Measurements from ENCODE around the gene SAPCD1.

Gene SAPCD1

DNA sequence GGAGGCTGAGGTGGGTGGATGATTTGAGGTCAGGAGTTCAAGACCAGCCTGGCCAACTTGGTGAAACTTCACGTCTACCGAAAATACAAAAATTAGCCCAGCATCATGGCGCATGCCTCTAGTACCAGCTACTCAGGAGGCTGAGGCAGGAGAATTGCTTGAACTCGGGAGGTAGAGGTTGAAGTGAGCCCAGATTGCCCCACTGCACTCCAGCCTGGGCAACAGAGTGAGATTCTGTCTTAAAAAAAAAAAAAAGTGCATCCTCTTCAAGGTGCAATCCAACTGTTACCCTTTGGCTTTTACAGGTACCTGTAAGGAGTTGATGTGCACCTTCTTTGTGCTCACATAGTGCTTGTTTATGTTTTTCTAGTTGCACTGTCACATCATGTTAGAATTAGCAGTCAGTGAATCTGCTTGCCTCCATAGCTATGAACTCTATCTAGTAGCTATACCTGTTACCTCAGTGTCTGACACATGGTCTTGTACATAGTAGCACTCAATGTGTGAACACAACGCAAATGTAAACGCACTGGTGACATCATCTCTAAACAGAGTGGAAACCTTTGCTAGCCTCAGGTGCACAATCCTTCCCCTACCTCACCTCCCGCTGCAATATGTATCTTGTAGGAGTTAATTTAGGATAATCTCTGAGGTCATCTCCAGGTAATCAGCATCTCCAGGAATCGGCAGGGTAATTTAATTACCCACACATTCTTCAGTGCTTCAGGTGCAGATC, 13.0 kb upstream of the SAPCD1 start:
- no peak for DNase-seq (ENCODE audit: extremely low read depth in 1 of 2, low read depth in 1 of 2)

DNA sequence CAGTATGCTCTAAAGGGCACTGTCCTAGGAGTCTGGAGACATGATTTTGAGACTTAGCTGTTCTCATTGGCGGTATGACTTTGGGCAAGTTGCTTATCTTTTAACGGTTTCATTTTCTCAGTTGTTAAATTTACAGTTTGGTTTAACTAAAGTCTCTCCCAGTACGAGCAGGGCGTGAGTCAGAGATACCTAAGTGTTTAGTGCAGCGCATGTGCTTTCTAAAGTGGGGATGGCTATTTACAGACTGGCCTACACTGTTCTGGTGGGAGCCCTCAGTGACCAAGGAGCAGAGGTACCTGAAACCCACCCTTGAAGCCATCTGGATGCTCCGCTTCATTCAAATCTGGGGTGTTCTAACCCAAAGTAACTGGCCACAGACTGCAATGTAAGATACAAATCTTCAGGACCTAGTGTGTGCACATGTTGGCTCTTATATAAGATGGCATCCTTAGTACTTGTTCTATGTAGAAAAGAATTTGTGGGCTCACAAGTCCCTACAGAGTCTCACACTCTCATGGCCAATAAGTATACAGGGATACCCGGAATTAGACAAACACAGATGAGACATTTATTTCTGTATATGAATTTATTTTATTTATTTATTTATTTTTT, 11.9 kb upstream of the SAPCD1 start:
- no peak for DNase-seq (ENCODE audit: extremely low read depth in 1 of 2, low read depth in 1 of 2)

DNA sequence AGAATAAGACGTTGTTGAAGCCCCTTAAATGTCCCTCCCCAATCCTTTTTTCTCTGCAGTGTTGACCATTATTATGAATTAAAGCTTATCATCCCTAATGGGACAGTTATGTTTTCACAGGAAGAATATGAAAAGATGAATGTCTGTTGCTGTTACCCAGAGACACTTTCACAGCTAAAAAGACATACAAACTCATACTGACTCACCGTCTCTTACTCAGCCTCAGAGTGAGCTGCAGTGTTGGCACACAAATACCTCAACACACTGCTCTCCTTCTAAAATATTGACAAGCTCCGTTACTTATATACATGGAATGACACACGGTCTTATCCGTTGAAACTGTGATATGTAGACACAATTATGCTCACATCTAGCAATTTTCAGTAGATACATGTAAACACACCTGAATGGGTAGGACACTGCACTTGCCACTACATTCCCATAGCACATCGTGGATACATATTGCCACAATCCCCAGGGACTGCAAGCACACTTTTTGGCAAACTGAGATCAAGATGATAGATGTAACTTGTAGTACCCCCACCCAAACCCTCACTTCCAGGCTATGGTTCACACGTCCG, 9.6 kb upstream of the SAPCD1 start:
- no peak for DNase-seq (ENCODE audit: extremely low read depth in 1 of 2, low read depth in 1 of 2)

DNA sequence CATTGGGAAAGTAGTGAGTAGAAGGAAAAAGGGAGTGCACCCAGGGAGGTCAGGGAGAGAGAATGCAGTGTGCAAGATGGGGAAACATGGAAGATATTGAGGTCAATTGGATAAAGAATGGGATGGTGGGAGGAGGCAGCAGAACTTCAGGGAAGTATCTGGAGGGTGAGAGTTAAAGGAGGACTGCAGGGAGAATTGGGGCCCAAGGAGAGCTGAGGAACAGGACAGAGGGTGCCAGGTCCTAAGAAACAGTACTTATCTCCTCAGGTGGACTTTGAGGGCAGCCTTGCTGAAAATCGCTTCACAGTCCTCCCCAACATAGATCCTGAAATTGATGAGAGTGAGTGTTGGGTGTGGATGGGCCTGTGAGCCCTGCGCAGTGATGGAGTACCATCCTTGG, 4.2 kb upstream of the SAPCD1 start:
- no peak for DNase-seq (ENCODE audit: extremely low read depth in 1 of 2, low read depth in 1 of 2)

DNA sequence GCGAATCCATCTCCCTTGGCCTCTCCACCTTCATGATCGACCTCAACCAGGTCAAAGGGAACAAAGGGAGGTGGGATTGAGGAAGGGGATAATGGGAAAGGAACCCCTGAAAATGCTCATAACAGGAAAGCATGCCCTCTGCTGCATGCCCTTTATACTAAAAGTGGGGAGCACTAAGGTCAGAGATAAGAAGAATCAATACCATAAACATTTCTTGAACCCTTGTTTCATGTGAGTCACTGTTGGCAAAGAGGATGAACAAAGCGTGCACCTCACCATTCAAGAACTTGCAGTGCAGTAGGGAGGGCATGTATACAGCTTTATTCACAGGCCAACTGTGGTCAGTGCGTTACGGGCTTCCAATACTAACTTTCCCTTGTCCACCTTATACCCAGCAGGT, 1.7 kb upstream of the SAPCD1 start:
- no peak for DNase-seq (ENCODE audit: extremely low read depth in 1 of 2, low read depth in 1 of 2)

DNA sequence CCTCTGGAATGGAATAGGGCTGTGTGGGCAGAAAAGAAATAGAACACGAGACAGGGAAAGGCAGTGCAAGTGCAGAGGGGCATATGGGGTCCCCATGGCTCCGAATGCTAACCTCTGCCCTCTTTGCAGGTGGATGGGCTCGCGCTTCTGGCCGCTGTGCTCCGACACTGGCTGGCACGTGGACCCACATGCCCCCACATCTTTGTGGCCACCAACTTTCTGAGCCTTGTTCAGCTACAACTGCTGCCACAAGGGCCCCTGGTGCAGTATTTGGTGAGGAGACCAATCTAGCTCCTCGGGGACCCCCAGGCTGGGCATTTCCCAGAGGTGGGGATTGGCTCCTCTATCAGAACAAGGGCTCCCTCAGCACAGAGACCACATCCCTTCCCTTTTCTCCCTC, 1.1 kb upstream of the SAPCD1 start:
- DNase-seq (ENCODE audit: extremely low read depth in 1 of 2, low read depth in 1 of 2): no peak

DNA sequence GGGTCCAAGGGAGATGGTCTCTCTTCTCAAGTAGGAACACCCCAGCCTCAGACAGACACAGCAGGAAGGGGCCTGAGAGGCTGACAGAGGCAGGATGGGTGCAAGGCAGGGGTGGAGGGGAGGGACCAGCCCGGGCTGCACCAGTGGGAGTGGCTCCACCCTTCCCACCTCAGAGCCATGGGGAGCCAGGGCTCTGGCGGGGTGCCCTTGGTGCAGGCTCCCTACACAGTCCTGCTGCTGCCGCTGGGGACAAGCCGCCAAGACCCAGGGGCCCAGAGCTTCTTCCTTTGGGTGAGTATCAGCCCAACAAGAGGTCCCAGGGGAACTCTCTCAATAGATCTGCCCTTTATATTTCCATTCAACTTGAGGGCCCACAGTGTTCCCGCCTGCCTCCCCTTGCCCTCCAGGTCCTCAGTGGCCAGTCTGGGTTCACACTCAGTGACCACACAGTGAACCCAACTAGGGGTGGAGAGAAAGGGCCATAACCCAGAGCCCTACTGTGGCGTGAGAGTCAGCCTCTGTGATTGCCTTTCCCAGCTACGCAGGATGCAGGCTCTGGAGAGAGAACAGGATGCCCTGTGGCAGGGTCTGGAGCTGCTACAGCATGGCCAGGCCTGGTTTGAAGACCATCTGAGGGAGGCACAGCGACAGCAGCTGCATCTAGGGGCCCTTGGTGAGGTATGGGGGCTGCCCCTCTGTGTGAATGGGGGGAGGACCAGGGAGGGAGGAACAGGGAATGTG, 592 bp downstream of the SAPCD1 start:
- DNase-seq (ENCODE audit: extremely low read depth in 1 of 2, low read depth in 1 of 2): no peak

DNA sequence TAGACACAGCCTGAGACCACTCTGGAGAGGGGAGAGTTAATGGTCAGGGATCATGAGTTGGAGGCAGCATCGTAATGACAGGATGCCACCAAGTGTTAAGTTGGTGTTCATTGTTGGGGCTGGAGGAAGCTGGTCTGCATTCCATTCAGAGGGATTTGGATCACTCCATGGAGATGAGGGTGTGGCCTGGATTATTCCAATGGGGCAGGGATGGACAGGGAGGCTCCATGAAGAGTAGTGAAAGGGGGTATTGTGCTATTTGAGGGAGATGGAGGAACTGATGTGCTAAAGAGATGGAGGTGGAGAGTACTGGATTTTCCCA, 1.1 kb downstream of the SAPCD1 start:
- no peak for DNase-seq (ENCODE audit: extremely low read depth in 1 of 2, low read depth in 1 of 2)

DNA sequence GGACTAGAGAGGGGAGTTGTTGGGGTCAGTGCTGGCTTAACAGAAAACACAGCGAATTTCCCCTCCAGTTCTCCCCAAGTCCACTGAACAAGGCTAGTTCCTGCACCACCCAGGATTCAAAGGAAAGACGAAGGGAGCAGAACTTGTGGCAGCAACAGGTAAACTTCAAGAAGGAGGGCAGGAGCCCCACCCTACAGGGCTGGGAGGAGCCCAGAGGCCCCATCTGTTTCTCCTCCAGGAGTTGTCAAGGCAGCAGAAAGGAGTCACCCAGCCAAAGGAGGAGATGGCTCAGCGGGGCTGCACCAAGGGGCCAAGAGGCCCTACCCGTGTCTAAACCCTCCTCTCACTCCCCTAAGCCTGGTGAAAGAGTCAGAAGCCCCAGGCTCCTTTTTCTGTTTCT, 1.7 kb downstream of the SAPCD1 start:
- DNase-seq (ENCODE audit: extremely low read depth in 1 of 2, low read depth in 1 of 2): no peak

DNA sequence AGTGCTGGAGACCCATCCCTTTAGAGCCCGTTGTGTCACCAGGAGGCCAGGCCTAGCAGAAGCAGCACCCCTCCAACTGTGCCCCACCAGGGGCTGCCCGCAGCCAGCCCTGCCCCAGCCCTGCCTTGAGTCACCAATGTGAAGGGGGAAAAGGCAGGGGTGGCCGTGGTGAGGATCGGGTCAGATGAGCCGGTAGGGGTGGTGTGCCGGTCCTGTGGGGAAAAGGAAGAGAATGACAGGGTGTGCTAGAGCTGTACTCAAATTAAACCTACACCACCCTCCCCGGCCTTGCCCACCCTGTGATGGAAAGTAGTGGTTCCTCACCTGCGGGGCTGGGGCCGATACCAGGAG, 3.1 kb downstream of the SAPCD1 start:
- DNase-seq (ENCODE audit: extremely low read depth in 1 of 2, low read depth in 1 of 2): no peak

DNA sequence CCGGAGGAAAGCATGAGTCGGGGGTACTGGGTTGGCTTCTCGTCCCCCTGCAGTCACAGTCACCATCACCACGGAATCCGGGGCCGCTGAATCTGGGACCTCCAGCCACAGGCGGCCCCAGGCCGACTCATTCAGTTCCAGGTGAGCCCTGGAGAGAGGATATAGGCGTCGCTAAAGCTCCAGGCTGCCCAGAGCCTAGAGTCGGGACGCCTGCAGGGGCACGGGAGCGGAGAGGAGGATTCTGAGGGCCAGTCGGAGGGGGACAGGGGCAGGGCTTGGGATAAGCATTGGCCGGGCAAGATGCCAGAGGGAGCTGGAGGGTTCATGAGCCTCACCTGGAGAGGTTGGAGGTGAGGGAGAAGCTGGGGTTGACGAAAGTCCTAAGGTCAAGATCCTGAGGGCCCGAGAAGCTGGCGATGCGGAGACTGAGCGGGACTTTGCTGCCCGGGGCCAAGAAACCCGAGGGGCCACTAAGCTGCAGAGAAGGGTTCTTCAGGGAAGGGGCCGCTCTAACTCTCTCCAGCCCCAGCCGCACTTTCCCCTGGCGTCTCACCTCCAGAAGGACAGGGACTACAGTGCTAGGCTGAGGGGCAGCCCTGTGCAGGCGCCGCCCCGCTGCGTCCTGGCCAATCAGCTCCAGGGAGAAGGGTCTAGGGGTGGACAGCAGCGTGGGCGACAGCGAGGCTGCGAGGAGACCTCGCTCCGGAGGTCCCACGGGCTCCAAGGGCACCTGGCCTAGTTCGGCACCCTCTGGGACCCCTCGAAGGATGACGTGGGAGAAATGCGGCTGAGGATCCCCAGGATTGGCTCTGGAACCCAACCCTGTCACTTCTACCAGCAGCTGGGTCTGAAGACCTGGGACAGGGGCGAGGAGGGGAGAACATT, 3.7 kb downstream of the SAPCD1 start:
- DNase-seq (ENCODE audit: extremely low read depth in 1 of 2, low read depth in 1 of 2): no peak

DNA sequence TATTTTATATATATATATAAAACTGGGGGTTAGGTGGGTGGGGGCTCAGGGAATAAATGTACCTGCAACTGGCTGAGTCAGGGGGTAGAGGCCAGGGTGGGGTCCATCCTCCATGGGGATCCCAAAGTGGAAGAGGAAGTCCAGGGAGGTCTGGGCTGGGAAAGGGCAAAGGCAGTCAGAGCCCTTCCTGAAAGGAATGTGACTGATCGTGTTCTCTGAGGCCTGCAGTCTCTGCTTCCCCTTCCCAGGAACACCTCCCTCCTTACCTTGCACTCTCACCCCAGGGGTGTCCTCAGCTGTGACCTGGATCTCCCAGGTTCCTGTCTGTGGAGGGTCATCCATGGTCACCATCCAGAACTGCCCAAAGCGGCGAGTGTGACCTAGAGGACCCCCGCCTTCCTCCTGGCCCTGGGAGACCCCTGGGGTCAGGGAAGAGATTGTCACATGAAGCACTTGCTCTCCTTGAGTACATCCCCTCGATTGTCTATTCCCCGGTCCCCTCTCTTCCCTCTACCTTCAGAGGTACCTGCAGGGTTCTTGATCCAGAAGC, 4.7 kb downstream of the SAPCD1 start:
- no peak for DNase-seq (ENCODE audit: extremely low read depth in 1 of 2, low read depth in 1 of 2)

DNA sequence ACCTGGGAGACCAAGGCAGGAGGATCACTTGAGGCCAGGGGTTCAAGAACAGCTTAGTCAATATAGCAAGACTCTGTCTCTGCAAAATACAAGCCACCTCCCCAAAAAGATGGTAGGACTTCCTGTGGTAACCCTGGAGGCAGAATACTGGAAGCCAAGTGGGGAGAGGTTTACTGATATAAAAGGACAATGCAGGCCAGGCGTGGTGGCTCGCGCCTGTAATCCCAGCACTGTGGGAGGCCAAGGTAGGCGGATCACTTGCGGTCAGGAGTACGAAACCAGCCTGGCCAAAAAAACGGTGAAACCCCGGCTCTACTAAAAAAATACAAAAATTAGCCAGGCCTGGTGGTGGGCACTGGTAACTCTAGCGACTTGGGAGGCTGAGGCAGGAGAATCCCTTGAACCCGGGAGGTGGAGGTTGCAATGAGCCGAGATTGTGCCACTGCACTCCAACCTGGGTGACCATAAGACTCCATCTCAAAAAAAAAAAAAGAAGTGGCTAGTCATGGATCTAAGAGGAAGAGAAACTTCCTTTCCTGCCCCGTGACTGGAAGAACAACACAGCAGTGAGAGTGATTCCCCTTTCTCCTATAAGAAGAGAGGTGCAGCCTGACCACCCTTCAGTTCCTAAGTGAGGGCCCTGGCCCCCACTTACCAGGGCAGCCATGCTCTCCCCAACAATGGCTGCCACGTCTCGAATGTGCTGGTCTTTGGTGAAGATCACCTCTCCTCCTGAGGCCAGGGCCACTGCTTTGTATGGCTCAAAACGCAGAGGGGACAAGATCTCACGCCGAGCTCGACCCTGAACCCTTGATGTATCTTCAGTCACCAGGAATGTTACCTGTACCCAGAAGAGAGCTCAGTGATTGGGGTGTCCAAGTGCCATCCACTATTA, 6.2 kb downstream of the SAPCD1 start:
- DNase-seq (ENCODE audit: extremely low read depth in 1 of 2, low read depth in 1 of 2): no peak

DNA sequence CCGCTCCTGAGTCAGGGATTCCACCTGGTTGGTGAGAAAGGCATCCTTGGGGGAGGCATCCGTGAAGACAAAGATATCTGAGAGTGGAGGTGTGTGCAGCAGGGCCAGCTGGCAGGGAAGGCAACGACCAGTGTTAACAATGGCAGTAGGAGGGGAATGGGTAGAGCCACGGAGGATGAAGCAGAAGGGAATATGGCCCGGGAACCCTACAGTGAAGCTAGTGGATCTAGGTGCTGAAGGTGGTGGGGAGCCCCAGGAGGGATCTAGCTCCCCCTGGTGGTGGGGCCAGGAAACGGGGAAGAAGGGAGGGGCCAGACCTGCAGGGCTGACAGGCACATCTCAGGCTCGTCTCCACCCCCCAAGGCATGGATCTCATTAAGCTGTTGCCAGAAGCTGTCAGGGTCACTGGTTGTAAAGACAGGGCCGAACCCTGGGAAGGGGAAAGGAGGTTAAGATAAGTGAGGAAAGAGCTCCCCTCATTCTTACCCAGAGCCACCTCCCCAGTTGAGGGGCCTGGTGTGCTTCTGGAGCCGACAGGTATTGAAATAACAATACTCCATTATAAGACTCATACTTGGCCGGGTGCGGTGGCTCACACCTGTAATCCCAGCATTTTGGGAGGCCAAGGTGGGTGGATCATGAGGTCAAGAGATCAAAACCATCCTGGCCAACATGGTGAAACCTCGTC, 7.4 kb downstream of the SAPCD1 start:
- DNase-seq (ENCODE audit: extremely low read depth in 1 of 2, low read depth in 1 of 2): peak; percentile 63 to 64

DNA sequence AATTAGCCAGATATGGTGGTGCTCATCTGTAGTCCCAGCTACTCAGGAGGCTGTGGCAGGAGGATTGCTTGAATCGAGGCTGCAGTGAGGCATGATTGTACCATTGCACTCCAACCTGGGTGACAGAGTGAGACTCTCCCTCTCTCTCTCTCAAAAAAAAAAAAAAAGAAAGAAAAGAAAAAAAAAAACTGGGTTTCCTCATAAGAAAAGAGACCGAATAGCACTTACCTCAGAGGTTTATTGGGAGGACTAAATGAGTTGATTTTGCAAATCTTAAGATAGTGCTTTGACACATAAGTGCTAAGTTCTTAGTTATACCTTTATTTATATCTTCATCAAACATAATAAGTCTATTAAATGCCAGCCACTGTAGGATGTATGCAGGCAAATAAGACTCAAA, 8.4 kb downstream of the SAPCD1 start:
- no peak for DNase-seq (ENCODE audit: extremely low read depth in 1 of 2, low read depth in 1 of 2)

DNA sequence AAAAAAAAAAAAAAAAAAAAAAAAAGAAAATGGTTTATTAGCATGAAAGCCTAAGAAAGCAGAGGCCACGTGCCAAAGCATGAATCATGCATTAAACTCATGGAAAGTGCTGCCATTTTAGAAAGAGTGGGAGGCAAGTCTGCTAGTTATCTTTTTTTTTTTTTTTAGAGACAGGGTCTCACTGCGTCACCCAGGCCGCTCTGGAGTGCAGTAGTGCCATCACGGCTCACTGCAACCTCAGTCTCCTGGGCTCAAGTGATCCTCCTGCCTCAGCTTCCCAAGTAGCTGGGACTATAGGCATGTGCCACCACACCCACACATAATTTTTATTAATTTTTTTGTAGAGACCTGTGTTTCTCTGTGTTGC, 9.5 kb downstream of the SAPCD1 start:
- DNase-seq (ENCODE audit: extremely low read depth in 1 of 2, low read depth in 1 of 2): no peak

DNA sequence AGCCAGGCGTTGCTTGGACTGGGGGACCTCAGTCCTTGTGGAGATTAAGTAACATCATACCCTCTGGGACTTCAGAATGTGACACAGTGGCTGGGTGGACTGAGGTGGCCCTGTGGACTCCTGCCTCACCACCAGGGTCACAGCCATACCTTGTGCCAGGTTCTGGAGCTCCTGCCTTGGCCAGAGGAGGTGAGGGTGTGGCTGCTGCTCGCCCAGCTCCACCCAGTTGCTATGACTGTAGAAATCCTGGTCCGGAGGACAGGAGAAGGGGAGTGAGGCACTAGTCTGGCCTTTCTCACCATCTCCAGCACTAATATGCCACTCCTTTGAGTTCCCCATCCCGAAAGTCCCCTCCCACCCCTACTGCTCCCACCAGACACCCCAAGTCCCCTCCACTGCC, 12.7 kb downstream of the SAPCD1 start:
- no peak for DNase-seq (ENCODE audit: extremely low read depth in 1 of 2, low read depth in 1 of 2)

DNA sequence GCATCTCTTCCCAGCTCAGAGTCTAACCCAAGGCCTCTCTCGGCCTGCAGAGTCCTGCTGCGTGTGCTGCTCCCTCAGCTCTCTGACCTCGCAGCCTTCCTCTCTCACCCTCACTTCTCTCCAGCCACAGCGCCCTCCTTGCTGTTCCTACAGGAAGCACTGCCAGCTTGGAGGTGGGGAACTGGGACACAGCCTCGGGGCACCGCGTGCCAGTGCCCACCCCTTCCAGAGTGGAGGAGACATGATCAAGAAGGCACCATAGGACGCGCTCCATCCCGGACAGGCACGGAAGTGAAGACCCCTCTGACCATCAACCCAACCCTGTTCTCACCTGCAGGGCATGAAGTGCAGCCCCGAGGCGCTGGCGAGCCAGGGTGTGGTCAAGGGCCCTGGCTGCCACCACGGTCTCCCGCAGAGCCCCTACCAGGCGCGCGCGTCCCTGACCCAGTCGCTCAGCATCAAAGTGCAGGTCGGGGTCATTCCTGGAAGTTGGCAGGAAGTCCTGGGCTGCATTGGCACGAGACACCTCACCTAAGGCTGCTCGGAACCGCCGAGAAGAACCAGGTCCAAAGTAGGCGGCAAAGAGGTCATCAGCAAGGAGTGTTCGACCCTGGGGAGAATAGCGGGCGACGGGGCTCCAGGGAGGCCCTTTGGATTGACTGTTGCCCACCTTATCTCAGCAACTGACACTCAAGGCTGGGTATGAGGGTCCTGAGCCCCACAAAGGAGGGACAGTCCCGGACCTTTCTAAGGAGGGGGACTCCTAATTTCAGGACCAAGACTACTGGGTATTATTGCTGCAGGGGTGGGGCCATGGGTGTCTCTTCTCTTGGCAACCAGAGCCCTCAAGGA, 13.4 kb downstream of the SAPCD1 start:
- DNase-seq (ENCODE audit: extremely low read depth in 1 of 2, low read depth in 1 of 2): no peak

Data from activated CD8-positive, alpha-beta memory T cell treated with anti-CD3 and anti-CD28 coated beads for 1 hour (primary cell).